MM.1S (cell line): ENCODE results near the gene YTHDF2.

Experiments used
- CTCF ChIP-seq: fragments of 300-600 bp; sonication (generic); IDR thresholded peaks from 2 replicates; pipeline ENCODE4 v1.5.1; 2016; ENCODE audit warnings: antibody characterized with exemption, low read length, mixed read lengths
- EZH2 ChIP-seq: fragments of 300-600 bp; sonication (generic); optimal IDR thresholded peaks from 2 replicates; pipeline ENCODE3; 2017; ENCODE audit warnings: low read depth, mild to moderate bottlenecking, antibody characterized with exemption, low read length, mixed read lengths
- EZH2phosphoT487 ChIP-seq: fragments of 300-600 bp; sonication (generic); IDR thresholded peaks from 2 replicates; pipeline ENCODE4 v1.6.1; 2018; ENCODE audit warnings: antibody characterized with exemption, low read length

GRCh38 chr1:28781305-28781704 is 44.6 kb downstream of the YTHDF2 start:
- no peak for TF ChIP-seq EZH2phosphoT487
- TF ChIP-seq EZH2: no peak
- no peak for TF ChIP-seq CTCF
